ENCODE results near the gene POLR3K.

- TF ChIP-seq CTCF (IDR thresholded peaks at IDR 0.05) (no peak), MYC (IDR thresholded peaks at IDR 0.05; ENCODE audit: borderline replicate concordance, low read length) (no peak), HOXA7 (CRISPR knock-in tag; IDR thresholded peaks at IDR 0.05) (no peak)
These were observed 23.3 kb upstream of the POLR3K start for GRCh38 chr16:76535-77272.
